Pons (tissue), 1 donor: ENCODE measurements around the gene AMBRA1.

Experiments
- DNase-seq: peaks from one replicate; pipeline ENCODE4 v3.0.0-alpha.2; 2016; ENCODE audit warnings: low spot score

Gene AMBRA1

DNA sequence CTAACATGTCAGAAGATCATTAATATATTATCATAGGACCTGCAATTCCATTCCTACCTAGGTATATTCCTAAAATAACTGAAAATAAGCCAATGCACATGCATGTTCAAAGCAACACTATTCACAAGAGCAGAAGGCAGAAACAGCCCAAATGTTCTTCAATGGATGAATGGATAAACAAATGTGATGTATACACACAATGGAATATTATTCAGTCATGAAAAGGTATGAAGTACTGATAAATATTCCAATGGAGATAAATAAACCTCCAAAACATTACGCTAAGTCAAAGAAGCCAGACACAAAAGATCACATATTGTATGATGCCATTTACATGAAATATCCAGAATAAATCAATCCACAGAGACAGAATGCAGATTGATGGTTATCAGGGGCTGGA lies 16.8 kb downstream of the AMBRA1 start:
- no peak for DNase-seq

DNA sequence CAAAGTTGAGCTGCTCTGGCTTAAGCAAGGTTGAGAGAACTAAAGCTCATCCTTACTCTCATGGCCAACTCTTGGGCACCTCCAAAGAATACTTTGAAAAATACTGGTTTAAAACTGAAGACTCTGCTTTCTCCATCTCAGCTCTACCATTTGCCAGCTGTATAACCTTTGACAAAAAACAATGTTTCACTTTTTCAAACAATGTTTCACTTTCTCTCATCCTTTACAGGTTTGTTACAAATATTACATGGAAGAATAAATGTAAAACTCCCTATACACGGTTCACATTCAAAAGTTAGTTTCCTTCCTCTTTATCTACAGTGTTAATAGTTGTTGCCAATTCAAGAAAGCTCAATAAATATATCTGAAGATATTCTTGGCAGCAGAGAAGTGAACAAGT lies 19.2 kb downstream of the AMBRA1 start:
- no peak for DNase-seq

DNA sequence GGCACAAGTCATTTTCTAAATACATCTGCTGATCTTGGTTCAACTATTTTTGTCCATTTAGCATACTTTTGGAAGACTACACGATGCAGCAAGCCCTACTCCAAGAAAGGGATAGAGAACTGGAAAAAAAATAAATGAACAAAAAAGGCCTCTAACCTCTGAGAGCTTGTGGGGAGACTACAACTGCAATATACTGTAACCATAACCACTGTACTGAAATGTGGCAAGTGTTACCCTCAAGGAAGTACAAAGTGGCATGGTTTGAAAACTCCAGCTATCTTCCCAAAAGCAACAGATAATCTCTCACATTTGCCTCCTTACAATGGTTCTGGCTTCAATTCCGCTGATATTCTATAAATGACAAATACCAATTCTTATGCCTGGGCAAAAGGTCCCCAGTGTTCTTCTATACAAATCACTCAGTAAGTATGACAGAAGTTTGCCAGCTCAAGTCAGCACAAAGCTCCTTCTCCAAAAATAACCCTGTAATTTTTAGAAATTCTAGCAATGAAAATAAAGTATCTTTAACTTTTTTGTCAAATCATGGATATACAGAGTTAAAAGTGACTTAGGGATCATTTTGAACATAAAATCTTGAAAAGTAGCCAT lies 22.9 kb downstream of the AMBRA1 start:
- DNase-seq, result no peak

DNA sequence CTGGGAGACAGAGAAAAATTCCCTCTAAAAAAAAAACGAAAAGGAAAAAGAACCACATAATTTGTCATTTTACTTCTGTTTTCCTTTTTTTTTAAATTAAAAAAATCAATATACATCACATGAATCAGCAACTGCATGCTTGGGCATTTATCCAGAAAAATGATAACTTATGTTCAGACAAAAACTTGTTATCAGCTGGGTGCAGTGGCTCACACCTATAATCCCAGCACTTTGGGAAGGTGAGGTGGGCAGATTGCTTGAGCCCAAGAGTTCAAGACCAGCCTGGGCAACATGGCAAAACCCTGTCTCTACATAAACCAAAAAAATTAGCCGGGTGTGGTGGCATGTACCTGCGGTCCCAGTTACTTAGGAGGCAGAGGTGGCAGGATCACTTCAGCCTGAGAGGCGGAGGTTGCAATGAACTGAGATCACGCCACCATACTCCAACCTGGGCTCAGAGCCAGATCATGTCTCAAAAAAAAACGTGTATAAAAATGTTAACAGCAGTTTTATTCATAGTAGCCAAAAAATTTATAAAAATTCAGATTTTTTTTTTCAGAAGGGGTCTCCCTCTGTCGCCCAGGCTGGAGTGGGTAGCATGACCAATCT lies 28.5 kb downstream of the AMBRA1 start:
- no peak for DNase-seq

DNA sequence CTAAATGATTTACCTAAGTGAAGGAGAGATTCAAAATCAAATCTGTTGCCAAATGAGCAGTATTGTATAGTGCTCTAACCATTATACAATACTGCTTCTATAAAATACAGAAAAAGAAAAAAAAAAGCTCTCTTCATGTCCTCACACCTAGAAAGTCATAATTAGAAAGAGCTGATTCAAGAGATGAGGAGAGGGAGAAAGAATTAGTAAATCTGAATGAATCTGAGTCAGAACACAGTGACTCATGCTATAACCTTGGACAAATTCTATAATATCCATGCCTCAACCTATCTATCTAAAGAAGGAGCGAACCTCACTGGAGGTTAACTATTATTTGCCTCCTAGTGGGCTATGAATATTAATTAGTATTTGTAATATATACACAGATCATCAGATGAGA lies 29.4 kb downstream of the AMBRA1 start:
- DNase-seq, result no peak

DNA sequence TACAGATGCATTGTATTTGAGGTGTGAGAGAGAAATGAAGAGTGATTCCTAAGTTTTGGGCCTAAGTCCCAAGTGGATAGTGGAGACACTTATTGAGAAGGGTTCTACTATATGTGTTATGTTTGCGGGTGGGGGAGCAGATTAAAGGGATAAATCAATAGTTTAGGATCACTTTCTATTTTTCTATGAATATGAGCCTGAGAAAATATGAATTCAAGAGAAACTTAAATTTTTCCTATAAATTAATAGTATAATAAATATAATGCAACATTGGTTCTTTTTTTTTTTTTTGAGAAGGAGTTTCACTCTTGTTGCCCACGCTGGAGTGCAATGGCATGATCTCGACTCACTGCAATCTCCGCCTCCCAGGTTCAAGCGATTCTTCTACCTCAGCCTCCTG lies 31.3 kb downstream of the AMBRA1 start:
- DNase-seq, result no peak

DNA sequence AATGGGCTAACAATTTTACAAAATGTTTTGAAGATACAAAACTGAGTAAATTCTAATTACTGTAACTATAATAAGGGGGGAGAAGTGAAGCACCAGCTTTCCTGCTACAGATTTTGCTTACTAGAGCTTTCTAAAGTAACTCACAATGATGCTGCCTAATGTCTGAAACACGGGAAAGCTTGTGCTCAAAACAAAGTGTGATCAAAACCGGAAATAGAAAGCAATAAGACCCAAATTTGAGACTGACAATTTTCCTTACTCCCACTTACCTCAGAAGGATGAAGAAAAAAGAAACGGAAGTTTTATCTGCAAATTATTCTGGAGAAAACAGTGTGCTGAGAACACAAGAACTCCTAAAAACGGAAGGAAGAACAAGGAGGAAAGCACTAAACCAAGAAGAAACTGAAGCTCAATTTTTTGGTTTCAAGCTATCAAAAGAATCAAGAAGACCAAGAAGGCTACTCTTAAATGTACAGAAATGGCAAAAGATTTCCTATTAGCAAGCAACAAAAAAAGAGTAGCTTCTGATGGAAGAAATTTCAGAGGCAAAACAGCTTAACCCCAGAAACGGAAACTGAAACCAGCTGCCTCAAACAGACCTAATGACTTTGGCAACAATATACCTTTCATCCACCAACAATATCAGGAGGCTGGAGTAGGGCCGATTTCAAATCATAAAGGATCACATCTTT lies 33.4 kb downstream of the AMBRA1 start:
- DNase-seq, result peak; percentile 59

DNA sequence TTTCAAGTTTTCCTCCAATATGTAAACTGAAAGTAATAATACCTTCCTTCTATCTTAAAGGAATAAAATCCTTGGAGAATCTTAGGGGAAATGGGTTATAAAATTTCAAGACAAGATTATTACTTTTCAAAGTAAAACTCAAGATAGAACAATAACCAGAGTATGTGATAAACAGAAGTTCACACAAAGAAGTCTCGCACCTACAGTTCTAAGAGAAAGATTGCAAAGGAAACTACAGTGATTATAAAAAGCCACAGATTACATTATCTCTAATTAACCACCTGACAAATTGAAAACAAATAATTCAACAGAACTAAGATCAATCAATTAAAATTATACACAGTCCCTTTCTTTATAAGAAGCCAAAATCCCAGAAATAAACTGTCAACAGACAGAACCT lies 34.0 kb downstream of the AMBRA1 start:
- no peak for DNase-seq

DNA sequence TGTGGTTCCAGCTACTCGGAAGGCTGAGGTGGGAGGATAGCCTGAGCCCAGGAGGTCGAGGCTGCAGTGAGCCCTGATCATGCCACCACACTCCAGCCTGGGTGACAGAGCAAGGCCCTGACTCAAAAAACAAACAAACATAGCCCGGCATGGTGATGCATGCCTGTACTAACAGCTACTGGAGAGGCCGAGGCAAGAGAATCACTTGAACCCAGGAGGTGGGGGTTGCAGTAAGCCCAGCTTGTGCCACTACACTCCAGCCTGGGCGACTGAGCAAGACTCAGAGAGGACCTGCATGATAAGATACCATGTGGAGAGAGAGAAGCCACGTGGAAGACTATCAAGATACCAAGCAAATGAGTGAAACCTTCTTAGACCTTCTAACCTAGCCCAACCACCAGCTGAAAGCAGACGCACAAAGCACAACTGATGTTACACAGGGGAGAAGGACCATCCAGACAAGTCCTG lies 36.1 kb downstream of the AMBRA1 start:
- DNase-seq, result no peak

DNA sequence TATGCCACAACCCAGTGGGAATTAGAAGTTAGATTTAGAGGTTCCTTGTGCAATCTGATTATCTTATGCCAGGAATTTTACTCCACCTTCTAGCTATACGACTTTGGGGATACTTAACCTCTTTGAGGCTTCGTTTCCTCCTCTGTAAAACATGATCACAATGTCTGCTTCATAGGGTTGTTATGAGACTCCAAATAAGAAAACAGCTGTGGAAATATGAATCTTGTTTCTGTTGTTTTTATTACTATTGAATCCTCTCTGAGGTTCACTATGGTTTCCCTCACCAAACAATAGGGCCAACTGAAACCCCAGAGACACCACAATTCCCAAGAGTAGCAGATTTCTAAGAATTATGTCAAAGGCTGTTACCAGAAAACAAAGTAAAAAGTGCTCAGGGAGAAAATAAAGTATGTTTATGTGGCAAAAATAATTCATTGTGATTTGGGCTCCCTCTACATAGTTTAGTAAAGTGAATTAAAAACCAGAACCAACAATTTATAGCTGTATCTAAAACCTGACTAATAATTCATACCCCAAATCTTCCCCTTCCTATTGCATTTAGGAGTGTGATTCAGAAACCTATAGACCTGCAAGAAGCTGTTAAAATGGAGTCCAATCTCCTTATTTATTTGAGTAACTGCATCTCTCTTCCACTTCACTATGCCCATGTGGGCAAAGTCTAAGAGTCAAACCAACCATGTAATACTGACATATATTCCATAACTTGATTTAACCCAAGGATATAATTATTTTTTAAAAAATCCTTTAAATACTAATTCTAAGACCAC lies 38.4 kb downstream of the AMBRA1 start:
- DNase-seq, result no peak

DNA sequence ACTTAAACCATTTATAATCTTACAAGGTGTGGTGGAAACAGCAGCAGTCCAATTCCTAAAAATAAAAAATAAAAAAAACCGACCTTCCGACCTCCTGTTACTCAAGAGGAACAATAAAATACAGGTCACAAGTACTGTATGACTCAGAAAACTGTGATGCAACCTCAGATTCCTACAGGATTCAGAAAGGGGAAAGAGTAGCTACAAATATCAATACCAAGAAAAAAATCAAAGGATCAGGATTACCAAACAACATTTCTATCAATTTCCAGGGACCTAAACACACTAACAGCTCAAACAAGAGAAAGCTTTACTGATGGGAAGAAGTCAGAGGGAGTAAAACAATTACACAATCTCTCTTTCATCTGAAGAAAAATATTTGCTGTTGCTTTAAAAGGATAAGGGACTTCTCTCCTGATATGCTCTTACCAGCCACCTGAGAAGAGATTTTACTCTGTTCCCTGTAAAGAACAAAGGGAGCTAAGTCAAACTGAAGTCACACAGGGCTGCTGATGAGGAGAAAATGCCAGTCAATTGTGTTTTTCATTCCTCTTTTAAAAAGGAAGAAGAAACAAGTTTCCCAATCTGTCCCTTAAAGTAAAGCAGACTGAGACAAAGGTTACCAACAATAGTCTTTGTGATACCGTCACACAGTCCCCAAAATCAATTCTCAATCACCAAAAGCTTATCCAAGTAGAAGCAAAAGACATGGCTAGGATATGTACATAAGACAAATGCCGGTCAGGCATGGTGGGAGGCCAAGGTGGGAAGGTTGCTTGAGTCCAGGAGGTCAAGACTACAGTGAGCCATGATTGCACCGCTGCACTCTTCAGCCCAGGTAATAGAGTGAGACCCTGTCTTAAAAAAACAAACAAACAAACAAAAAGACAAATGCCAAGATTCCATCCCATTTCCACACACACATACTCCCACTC lies 39.3 kb downstream of the AMBRA1 start:
- DNase-seq, result no peak

DNA sequence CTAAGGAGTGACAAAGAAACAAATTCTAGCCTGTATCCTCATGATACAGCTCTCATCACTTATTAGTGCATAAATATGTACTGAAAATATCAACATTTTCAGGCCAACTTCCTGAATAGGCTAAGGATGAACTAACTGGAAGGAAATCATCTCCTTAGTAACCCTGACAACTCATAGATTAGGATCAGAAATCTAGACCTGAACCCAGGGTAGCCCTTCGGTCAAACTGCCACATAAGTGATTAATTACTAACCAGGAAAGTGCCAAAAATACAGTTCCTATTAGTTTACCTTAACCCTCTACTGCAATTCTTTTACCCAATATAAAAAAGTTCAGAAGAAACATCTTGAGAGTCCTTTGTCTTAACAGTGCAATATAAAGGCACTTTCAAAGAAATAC lies 40.0 kb downstream of the AMBRA1 start:
- no peak for DNase-seq

DNA sequence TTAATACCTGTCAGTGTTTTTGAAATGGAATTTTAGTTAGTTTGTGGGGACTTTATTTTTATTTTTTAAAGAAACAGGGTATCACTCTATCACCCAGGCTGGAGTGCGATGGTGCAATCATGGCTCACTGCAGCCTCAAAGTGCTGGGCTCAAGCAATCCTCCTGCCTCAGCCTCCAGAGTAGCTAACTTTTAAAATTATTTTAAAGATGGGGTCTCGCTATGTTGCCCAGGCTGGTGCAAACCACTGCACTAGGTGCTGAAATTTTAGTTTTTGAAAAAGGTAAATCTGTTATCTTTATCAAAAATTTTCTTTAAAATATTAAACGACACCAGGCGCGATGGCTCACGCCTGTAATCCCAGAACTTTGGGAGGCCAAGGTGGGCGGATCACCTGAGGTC lies 42.6 kb downstream of the AMBRA1 start:
- no peak for DNase-seq

DNA sequence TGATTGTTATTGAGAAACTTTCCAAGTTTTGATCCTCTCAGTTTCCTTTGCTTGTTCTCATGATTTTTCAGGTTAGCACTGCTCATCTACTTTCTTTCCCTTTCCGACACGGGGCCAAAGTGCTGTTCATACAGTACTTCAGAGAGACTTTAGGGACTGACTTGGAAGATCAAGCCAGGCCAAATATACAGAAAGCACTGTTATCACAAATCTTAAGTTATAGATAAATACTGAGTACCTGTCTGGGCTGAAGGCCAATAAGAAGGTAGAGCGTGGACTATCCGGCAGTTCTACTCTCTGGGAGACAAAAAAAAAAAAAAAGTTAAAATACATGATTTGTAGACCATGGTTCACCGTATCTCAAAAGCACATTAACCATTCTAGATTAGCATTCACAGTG lies 46.2 kb downstream of the AMBRA1 start:
- DNase-seq, result no peak

DNA sequence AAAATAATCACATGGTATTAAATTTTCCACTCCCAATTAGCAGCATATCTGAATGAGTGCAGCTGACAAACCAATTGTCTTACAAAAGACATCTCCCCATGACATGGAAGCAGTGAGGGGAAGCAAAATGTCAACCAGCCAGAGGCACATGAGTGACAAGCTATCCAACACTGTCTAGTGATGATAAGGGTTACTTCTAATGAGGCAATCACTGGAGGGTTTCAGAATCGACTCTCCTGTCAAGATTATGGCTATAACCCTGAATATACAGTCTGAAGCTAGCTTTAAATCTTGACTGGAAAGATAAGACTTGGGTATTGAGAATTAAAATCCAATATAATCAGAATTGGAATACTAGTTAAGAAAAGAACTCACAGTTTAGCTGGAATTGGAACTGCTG lies 50.3 kb downstream of the AMBRA1 start:
- no peak for DNase-seq

DNA sequence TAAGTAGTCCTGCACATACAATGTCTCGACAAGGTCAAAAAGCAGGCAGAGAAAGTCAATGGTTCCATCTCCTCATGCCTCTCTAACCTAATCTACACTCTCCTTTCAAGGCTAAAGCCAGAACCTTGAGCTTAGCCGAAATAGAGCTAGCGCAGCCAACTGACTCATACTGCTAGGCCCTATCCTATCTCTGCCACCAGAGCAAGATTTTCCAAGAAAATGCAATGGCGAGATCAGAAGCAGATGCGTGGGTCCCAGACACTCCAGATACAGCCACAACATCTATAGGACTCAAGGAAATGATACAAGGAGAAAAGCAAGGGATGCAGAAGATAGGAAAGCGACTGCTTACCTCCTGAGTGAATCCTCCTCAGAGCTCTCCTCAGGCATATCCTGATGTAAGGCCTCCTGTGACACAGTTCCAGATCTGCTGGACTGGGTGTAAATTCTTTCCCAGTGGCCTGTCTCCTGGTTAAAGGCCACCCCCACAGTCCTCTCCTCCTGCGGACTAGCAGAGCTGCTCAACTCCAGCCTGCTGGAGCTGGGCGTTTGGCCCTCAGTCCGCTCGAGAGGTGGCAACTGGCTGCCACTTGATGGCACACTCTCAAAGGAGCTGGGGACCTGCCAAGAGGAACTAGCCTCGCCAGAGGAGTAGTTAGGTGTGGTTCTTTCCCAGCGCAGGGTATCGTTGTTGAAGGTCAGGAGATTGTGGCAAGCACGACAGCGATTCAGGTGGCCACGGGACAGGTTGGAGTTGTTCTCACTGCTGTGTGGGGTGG lies 52.0 kb downstream of the AMBRA1 start:
- no peak for DNase-seq

DNA sequence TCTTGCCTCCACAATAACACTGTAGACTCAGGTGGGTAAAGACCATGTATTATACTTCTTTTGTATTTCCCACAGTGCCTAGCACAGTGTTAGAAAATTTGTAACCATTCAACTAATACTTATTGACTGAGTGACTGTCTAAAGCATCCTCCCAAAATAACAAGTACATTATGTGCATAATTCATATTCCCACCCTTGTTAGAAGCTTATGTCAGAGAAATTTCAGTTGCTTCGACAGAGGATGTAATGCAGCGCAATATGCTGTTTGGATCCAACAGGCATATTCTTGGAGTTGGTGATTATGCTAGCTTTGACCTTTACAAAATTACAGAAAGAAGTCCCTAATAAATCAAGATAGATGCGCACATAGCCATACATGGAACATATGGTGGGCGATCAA lies 53.0 kb downstream of the AMBRA1 start:
- no peak for DNase-seq

DNA sequence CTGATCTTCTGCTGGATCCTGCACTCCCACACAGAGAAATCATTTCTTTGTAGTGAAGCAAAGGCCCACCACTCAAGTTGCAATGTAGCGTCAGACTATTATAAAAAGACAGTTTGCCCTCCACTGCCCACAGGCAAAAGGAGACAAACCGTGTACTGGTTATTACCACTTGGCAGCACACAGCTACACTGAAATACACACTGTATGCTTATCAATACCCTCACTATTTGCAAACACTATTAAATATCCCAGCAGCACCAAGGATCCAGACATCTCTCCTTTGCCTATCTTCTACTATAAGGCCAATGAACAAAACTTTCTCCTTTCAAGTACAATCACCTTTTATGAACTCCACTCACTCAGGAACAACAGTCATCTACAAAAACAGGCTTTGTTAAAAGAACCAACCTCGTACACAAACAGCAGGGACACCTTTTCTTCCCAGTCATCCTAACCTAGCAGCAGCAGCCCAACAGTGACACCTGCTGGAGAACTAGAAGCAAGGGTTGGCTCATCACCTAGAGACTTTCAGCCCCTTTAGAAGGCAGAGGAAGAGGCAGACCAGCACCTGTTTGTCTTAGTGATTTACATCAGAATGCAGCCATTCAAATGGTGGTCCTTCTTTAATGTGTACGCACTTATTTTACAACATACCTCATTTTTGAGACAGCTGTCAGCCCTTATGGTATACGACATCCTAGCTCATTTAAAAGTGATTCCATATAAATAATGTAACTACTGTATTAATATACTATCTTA lies 56.1 kb downstream of the AMBRA1 start:
- peak; percentile 84 for DNase-seq

DNA sequence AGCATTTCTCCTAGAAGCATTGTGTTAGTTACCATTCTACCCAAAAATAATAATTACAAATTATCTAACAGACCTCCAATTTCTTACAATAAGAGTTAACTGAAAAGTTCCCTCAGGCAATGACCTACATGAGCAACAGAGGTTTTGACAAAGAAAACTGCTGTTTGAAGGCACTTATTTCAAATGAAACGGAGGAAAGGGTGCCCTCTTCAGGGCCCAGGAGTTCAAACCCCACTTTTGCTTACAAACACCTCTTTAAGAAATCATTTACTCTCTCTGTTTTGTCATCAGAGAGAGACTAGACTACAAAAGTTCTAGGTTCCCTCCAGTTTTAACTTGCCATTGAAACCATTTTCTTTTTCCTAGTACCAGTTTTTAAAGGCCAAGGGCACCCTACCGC lies 56.7 kb downstream of the AMBRA1 start:
- no peak for DNase-seq

DNA sequence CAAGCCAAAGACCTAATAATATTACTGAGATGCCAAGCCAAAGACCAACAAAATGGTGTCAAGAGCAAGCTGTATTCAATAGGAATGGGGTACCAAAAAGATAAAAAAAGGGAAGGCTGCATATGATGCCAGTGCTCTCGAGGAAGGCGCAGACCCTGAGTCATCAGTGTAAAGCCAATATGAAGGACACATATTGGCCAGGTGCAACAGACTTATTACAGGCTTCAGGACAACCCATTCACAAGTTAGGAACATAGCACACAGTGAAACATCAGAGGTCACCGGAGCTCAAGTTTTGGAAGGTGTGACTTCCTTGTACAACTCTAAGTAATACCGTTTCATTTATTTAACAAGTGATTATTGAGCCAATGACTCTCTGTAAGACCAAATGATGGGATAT lies 58.1 kb downstream of the AMBRA1 start:
- no peak for DNase-seq
